Liver (tissue), 9 donors: ENCODE results near the gene HEATR5A. TPM values are rescaled to one million over a fixed set of nuclear protein-coding genes. Genes with fewer than 3 reads are reported as not detected.
"Not testable (repeated sequence)": the region's sequence is repeated elsewhere in the genome, so short reads cannot be mapped to it uniquely, and the experiment has no call there.

Experiments
- DNase-seq: peaks from one replicate; pipeline ENCODE4 v3.0.0-alpha.2; 2017; ENCODE audit warnings: low spot score
- H3K27ac ChIP-seq, 2 donors: one replicate each; pipeline ENCODE4 v1.7.0; 2013; ENCODE audit warnings: inconsistent platforms in 2 of 2, low read length in 2 of 2, control low read depth in 1 of 2, low read depth in 1 of 2, mild to moderate bottlenecking in 1 of 2
- H3K27me3 ChIP-seq, 4 donors: one replicate each; pipeline versions ENCODE4 v1.6.1 to v1.7.0; 2013; ENCODE audit warnings: low read length in 3 of 4, inconsistent platforms in 1 of 4, mild to moderate bottlenecking in 1 of 4, moderate library complexity in 1 of 4; ENCODE audit not compliant: control insufficient read depth in 4 of 4, insufficient read depth in 4 of 4
- H3K36me3 ChIP-seq, 4 donors: one replicate each; pipeline versions ENCODE4 v1.6.1 to v1.7.0; 2013; ENCODE audit warnings: low read length in 3 of 4, mild to moderate bottlenecking in 3 of 4, low read depth in 1 of 4, moderate library complexity in 1 of 4; ENCODE audit not compliant: control insufficient read depth in 4 of 4, insufficient read depth in 3 of 4
- H3K4me1 ChIP-seq, 4 donors: one replicate each; pipeline versions ENCODE4 v1.6.1 to v1.7.0; 2013; ENCODE audit warnings: low read length in 3 of 4, mild to moderate bottlenecking in 3 of 4, moderate library complexity in 1 of 4; ENCODE audit not compliant: control insufficient read depth in 4 of 4, insufficient read depth in 4 of 4
- H3K4me3 ChIP-seq, 3 donors: one replicate each; pipeline versions ENCODE4 v1.6.1 to v1.7.0; 2013; ENCODE audit warnings: low read length in 3 of 3, control low read depth in 1 of 3, low read depth in 1 of 3, mild to moderate bottlenecking in 1 of 3
- H3K9ac ChIP-seq, 2 donors: one replicate each; pipeline ENCODE4 v1.7.0; 2013; ENCODE audit warnings: low read length in 2 of 2, mild to moderate bottlenecking in 2 of 2, moderate library complexity in 2 of 2, control low read depth in 1 of 2, low read depth in 1 of 2
- H3K9me3 ChIP-seq, 4 donors: one replicate each; pipeline versions ENCODE4 v1.6.1 to v1.7.0; 2013; ENCODE audit warnings: low read length in 3 of 4; ENCODE audit not compliant: control insufficient read depth in 4 of 4
- ATF3 ChIP-seq: IDR thresholded peaks from 2 replicates; pipeline ENCODE4 v1.6.1; 2016; ENCODE audit warnings: antibody characterized with exemption
- FOXA1 ChIP-seq: IDR thresholded peaks from 2 replicates; pipeline ENCODE4 v1.6.1; 2016; ENCODE audit warnings: antibody characterized with exemption
- FOXA2 ChIP-seq: IDR thresholded peaks from 2 replicates; pipeline ENCODE4 v1.6.1; 2016; ENCODE audit warnings: antibody characterized with exemption
- GABPA ChIP-seq, 2 donors: IDR thresholded peaks in 1 of 2; conservative IDR thresholded peaks in 1 of 2; 2 replicates each; pipeline ENCODE4 v1.6.1; 2016; ENCODE audit warnings: antibody characterized with exemption in 2 of 2, mild to moderate bottlenecking in 1 of 2, moderate library complexity in 1 of 2
- HNF4A ChIP-seq, 2 donors: conservative IDR thresholded peaks; 2 replicates each; pipeline ENCODE4 v1.6.1; 2016; ENCODE audit warnings: antibody characterized with exemption in 2 of 2, mild to moderate bottlenecking in 2 of 2
- HNF4G ChIP-seq: IDR thresholded peaks from 2 replicates; pipeline ENCODE4 v1.6.1; 2016; ENCODE audit warnings: antibody characterized with exemption
- JUND ChIP-seq, 2 donors: IDR thresholded peaks; 2 replicates each; pipeline ENCODE4 v1.6.1; 2016; ENCODE audit warnings: antibody characterized with exemption in 2 of 2
- NR2F2 ChIP-seq: IDR thresholded peaks from 2 replicates; pipeline ENCODE4 v1.6.1; 2016; ENCODE audit warnings: antibody characterized with exemption
- RAD21 ChIP-seq, 2 donors: IDR thresholded peaks; 2 replicates each; pipeline ENCODE4 v1.6.1; 2016; ENCODE audit warnings: antibody characterized with exemption in 2 of 2, mild to moderate bottlenecking in 2 of 2
- REST ChIP-seq: IDR thresholded peaks from 2 replicates; pipeline ENCODE4 v1.6.1; 2016; ENCODE audit warnings: antibody characterized with exemption, mild to moderate bottlenecking
- RXRA ChIP-seq, 2 donors: IDR thresholded peaks; 2 replicates each; pipeline ENCODE4 v1.6.1; 2017 to 2018; ENCODE audit warnings: antibody characterized with exemption in 2 of 2, mild to moderate bottlenecking in 1 of 2
- SP1 ChIP-seq: IDR thresholded peaks from 2 replicates; pipeline ENCODE4 v1.6.1; 2018; ENCODE audit warnings: antibody characterized with exemption, mild to moderate bottlenecking
- TAF1 ChIP-seq: conservative IDR thresholded peaks from 2 replicates; pipeline ENCODE4 v1.6.1; 2016; ENCODE audit warnings: antibody characterized with exemption, mild to moderate bottlenecking
- YY1 ChIP-seq: IDR thresholded peaks from 2 replicates; pipeline ENCODE4 v1.6.1; 2016; ENCODE audit warnings: antibody characterized with exemption, mild to moderate bottlenecking
- WGBS: extraction: QIAGEN DNeasy Blood & Tissue Kit; methylation state at CpG from one replicate; pipeline ENCODE4 v1.1.7; 2013; 5-methylcytosine and 5-hydroxymethylcytosine counted together
- polyA plus RNA-seq, 2 donors: library from polyadenylated mRNA; stranded (reverse) in 1 of 2; unstranded in 1 of 2; fragments of 200-250 nt in 1 of 2; fragments of >200 nt in 1 of 2; fragmentation: Nextera tagmentation in 1 of 2; extraction: Ambion mirVana in 1 of 2; gene quantifications; one replicate each; pipeline versions ENCODE4 v1.2.1 to v1.2.3, GENCODE V29; 2013 to 2015
- total RNA-seq, 2 donors: library from RNA; depleted of rRNA; stranded (reverse); fragments of >200 nt; gene quantifications; one replicate each; pipeline ENCODE4 v1.2.3, GENCODE V29; 2014
- TF ChIP-seq, protein P1 (sequence below): fragments of 150-350 bp; IDR thresholded peaks from 2 replicates; pipeline ENCODE4 v1.5.1; 2017; ENCODE audit warnings: improper control_type of control experiment, low read depth, low read length; ENCODE audit not compliant: missing input control
- donor health status: healthy.
- donor health status: healthy.
- donor health status: healthy.
- donor health status: healthy.
- donor health status: healthy.

Gene HEATR5A
- total and polyA plus RNA-seq, 4 donors = 7.3 to 22.8 (median 10.1) TPM

DNA sequence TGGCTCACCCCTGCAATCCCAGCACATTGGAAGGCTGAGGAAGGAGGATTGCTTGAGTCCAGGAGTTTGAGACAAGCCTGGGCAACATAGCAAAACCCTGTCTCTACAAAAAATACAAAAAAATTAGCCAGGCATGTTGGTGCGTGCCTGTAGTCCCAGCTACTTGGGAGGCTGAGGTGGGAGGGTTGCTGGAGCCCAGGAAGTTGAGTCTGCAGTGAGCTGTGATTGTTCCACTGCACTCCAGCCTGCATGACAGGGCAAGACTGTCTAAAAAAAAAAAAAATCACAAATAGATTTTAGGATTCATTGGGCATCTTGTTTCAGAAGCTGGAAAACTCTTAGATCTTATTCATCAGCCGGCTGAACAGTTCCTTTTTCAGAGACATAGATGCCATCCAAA lies 42.1 kb upstream of the HEATR5A start:
- not testable (repeated sequence) for H3K4me3 ChIP-seq, DNase-seq, H3K27me3 ChIP-seq, H3K9me3 ChIP-seq, H3K4me1 ChIP-seq, H3K9ac ChIP-seq, H3K36me3 ChIP-seq, H3K27ac ChIP-seq
- WGBS = 95% methylated on average over 2 of the region's 2 CpGs

GRCh38 chr14:31461545-31461944 lies 41.2 kb upstream of the HEATR5A start:
- H3K9ac ChIP-seq = no peak overlapping the region
- DNase-seq = no peak
- no peaks in the 10 kb centered on the region for H3K27me3 ChIP-seq
- 90% methylated on average over 3 of the region's 3 CpGs for WGBS
- H3K36me3 ChIP-seq = no peaks in the 10 kb centered on the region
- H3K4me1 ChIP-seq = peaks cover 0 to 12% (median 5%) of the 10 kb centered on the region in 4 donors
- no peaks in the 10 kb centered on the region for H3K9me3 ChIP-seq
- no peak overlapping the region for H3K27ac ChIP-seq
- TF ChIP-seq SP1 = no peak
- no peak for TF ChIP-seq HNF4G
- TF ChIP-seq FOXA1 = no peak
- TF ChIP-seq, protein P1, sequence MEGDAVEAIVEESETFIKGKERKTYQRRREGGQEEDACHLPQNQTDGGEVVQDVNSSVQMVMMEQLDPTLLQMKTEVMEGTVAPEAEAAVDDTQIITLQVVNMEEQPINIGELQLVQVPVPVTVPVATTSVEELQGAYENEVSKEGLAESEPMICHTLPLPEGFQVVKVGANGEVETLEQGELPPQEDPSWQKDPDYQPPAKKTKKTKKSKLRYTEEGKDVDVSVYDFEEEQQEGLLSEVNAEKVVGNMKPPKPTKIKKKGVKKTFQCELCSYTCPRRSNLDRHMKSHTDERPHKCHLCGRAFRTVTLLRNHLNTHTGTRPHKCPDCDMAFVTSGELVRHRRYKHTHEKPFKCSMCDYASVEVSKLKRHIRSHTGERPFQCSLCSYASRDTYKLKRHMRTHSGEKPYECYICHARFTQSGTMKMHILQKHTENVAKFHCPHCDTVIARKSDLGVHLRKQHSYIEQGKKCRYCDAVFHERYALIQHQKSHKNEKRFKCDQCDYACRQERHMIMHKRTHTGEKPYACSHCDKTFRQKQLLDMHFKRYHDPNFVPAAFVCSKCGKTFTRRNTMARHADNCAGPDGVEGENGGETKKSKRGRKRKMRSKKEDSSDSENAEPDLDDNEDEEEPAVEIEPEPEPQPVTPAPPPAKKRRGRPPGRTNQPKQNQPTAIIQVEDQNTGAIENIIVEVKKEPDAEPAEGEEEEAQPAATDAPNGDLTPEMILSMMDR = no peak
- TF ChIP-seq YY1 = no peak
- no peak for TF ChIP-seq JUND (IDR thresholded peaks at IDR 0.05)
- no peak for TF ChIP-seq RAD21 (IDR thresholded peaks at IDR 0.05)
- TF ChIP-seq GABPA (IDR thresholded peaks at IDR 0.05 in 1 of 2, conservative IDR thresholded peaks at IDR 0.05 in 1 of 2) = no peak
- TF ChIP-seq FOXA2 = no peak
- no peak for TF ChIP-seq HNF4A (conservative IDR thresholded peaks at IDR 0.05)
- no peak overlapping the region for H3K4me3 ChIP-seq

- no peak for DNase-seq
- H3K4me3 ChIP-seq = peak overlapping the region; percentile 14 to 91 (median 57)
- H3K9me3 ChIP-seq = no peaks in the 10 kb centered on the region
- no peaks in the 10 kb centered on the region for H3K27me3 ChIP-seq
- H3K27ac ChIP-seq = peak overlapping the region; percentile 60 to 80
- 29% methylated on average over 11 of the region's 11 CpGs for whole genome bisulfite sequencing
- peaks cover 0 to 12% (median 7%) of the 10 kb centered on the region in 4 donors for H3K4me1 ChIP-seq
- H3K9ac ChIP-seq = peak overlapping the region; percentile 48 to 81
- peaks cover 0 to 2% (median 0%) of the 10 kb centered on the region in 4 donors for H3K36me3 ChIP-seq
- TF ChIP-seq FOXA1 = peak; percentile 88
- TF ChIP-seq HNF4A (conservative IDR thresholded peaks at IDR 0.05) = peak; percentile 15 to 20
- peak; percentile 95 for TF ChIP-seq FOXA2
- peak; percentile 36 for TF ChIP-seq REST
- TF ChIP-seq SP1 = peak; percentile 67
- TF ChIP-seq, protein P1 = no peak
- peak; percentile 23 for TF ChIP-seq ATF3
- TF ChIP-seq TAF1 = no peak
- no peak for TF ChIP-seq GABPA (IDR thresholded peaks at IDR 0.05 in 1 of 2, conservative IDR thresholded peaks at IDR 0.05 in 1 of 2)
- no peak for TF ChIP-seq RXRA (IDR thresholded peaks at IDR 0.05)
- no peak for TF ChIP-seq JUND (IDR thresholded peaks at IDR 0.05)
- TF ChIP-seq YY1 = peak; percentile 51
- TF ChIP-seq HNF4G = no peak
- TF ChIP-seq NR2F2 = no peak
These were observed 37.6 kb upstream of the HEATR5A start for GRCh38 chr14:31457665-31458659.
